ENCODE measurements around the gene NCKAP5L. TPM values are rescaled to one million over a fixed set of nuclear protein-coding genes. Genes with fewer than 3 reads are reported as not detected.

NCKAP5L gene
- total and polyA plus RNA-seq, 9 of the 15 experiments (the other 6 are each of a cell fraction or from before 2014, with no cell fraction given), result 0.01 to 14.4 (median 3.7) TPM

- no peak for TF ChIP-seq REST (IDR thresholded peaks at IDR 0.05; ENCODE audit: borderline replicate concordance)
- TF ChIP-seq REST (CRISPR knock-in tag; IDR thresholded peaks at IDR 0.05; ENCODE audit: low read depth), result no peak
- TF ChIP-seq ATF6 (CRISPR knock-in tag; IDR thresholded peaks at IDR 0.05), result no peak
- no peak for TF ChIP-seq FOXA1 (IDR thresholded peaks at IDR 0.05; ENCODE audit: borderline replicate concordance)
- no peak for TF ChIP-seq NFIX (CRISPR knock-in tag; IDR thresholded peaks at IDR 0.05; ENCODE audit: low read depth)
- TF ChIP-seq STAT5B (CRISPR knock-in tag; IDR thresholded peaks at IDR 0.05), result no peak
- no peak for TF ChIP-seq THRAP3 (IDR thresholded peaks at IDR 0.05; ENCODE audit: borderline replicate concordance)
- TF ChIP-seq DIDO1 (tag; IDR thresholded peaks at IDR 0.05; ENCODE audit: low read depth), result no peak
- TF ChIP-seq FOXO4 (CRISPR knock-in tag; IDR thresholded peaks at IDR 0.05), result no peak
Measured at GRCh38 chr12:49843411-49843810, 15.2 kb upstream of the NCKAP5L start (continued).

Data from K562 (cell line).